Raji (cell line): ENCODE data around the gene ANAPC4.

Experiments used
- POLR2A ChIP-seq: IDR thresholded peaks from 2 replicates; pipeline ENCODE4 v1.6.1; 2011; ENCODE audit warnings: low read depth, low read length, control low read depth; ENCODE audit not compliant: insufficient read depth

The ANAPC4 gene

GRCh38 chr4:25367877-25368276 is 9.2 kb upstream of the ANAPC4 start:
- TF ChIP-seq POLR2A, result no peak

DNA sequence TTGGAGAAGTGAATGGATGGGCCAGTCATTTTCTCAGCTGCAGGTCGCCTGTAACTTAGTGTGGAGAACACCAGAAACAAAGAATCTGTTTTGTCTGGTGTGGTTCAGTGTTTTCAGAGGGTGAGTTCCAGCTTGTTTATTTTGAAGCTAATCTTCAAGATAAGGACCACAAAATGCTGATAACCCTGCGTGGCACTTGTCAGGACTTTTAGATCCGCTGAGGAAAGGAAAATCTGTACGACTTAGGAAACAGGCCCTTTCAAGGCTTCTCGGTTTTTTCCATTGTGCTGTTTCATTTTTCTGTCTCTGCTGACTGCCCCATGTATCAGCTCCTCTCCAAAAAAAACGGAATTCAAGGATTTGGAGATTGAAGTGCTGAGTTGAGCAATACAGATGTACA is 8.7 kb upstream of the ANAPC4 start:
- TF ChIP-seq POLR2A, result no peak

GRCh38 chr4:25370242-25370641 is 6.8 kb upstream of the ANAPC4 start:
- TF ChIP-seq POLR2A, result no peak

- TF ChIP-seq POLR2A, result no peak
These were observed 741 bp downstream of the ANAPC4 start for GRCh38 chr4:25377572-25378436.

DNA sequence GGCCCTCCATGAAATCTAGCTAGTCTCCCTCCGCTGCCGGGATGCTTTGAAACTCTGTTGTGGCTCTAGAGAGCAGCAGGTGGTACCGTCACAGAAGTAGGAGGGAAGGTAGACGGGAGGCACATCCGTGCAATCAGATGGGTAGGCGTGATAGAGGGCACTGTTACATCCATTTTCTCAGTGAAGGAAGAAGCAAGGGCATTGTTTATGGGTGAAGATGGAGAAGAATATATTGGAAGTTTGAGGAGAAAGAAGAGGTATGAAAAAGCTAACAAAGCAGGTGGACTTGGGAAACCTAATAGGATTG is 1.3 kb downstream of the ANAPC4 start:
- TF ChIP-seq POLR2A, result no peak

- TF ChIP-seq POLR2A, result no peak
These were observed 2.5 kb downstream of the ANAPC4 start for GRCh38 chr4:25379591-25379990.

DNA sequence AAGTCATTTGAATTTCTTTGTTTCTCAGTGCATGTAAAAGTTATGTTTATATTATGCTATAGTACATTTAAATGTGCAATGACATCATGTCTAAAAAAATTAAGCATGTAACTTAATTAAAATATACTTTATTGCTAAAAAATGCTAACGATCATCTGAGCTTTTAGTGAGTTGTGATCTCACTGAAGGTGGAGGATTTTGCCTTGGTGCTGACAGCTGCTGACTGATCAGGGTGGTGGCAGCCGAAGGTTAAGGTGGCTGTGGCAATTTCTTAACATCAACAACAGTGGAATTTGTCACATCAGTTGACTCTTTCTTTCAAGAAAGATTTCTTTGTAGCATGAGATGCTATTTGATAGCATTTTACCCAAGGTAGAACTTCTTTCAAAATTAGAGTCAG is 6.6 kb downstream of the ANAPC4 start:
- TF ChIP-seq POLR2A, result no peak

DNA sequence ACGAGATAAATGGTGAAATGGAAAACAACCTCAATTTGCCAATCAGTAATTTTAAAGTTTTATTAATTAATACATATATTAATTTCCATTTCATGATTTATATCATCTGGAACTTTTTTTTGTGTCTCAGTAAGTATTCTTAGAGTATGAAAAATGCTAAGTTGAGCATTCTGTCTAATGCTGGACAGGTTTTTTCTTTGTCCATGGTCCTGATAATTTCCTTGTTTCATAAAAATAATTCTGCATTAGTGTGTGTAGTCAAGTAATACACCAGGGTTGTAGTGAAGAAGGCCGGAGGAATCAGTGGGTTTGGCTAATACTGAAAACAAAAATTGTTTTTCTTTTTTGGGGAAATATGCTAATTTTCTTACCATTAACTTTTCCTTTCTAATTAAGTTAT is 9.9 kb downstream of the ANAPC4 start:
- TF ChIP-seq POLR2A, result no peak

DNA sequence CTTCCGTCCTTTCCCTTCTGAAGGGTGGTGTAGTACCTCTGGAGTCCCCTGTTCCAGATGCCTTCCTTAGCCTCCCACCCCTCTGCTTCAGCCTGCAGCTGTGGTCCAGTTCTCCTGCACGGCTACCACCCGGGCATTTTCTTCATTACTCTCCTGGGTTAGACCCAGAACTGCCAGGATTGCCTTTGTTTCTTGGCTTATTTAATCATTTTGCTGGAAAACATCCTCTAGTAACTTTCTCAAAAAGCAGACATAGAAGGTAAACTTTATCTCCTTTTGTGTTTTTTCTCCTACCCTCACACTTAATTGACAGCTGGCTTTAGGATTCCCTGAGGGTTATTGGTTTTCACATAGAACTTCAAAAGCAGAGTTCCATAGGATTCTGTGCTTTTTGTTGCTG is 20.2 kb downstream of the ANAPC4 start:
- no peak for TF ChIP-seq POLR2A

DNA sequence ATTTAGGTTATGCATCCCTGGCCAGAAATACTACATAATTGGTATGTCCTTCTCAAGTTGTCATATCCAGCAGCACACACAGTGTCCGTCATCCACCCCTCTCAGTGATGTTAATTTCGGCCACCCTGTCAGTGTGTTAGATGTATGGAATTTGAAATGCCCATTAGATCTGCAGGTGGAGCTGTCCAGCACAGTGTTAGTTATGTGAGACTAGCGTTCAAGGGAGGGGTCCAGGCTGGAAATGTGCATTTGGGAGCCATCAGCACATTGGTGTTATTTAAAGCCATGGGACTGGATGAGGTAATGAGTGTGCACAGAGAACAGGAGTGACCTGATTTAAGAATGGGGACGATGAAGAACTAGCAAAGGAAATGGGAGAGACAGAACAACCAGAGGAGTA is 22.4 kb downstream of the ANAPC4 start:
- no peak for TF ChIP-seq POLR2A

DNA sequence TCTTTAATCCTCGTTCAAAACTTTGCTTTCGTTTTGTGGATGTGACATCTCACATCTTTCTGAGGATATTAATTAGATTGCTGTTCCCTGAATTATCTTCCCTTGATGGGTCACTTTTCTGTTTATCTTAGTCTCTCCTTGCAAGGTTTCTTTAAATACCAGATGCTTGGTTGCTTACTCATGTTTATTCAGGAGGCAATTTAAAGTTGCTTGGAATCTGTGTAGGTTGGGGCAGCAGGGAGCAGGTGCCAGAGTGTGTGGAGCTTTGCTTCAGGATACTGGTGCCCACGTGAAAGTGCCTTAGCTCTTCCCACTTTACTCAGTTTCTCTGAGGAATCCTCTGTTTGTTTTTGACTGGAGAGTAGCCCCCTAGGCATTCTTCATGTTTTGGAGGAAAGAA is 24.0 kb downstream of the ANAPC4 start:
- no peak for TF ChIP-seq POLR2A

DNA sequence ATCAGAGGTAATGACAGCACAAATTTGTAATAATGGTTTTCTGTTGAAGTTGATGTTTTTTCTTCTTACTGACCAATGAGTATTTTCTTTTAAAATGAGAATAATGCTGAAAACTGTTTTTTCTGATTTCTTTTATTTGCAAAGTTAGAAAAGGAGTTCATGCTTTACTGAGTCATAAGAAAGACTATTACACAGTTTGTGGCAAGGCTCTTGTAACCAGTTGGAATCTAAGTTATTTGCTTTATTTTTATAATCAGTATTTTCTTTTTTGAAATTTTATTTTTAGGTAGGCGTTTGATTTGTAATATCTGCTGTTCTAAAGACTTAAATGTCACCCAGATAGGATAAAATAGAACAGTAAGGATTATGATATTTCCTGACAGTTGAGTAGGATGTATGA is 25.5 kb downstream of the ANAPC4 start:
- no peak for TF ChIP-seq POLR2A

DNA sequence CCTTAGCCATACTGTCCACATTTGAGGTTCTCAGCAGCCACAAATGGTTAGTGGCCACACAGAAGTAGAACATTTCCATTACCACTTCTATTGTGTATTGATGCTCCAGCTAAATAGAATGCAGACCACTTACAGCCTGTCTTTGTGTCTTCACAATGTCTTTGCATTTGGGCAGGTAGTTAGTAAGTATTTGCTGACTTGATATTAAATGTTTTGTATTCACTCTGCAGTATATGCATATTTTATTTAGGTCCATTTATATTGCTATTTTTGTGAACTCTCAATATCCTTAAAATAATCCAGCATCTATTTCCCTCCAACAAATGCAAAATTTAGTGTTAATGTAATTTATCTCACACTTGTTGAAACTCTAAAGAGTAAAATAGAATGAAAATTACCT is 26.6 kb downstream of the ANAPC4 start:
- TF ChIP-seq POLR2A, result no peak

- no peak for TF ChIP-seq POLR2A
These were observed 28.4 kb downstream of the ANAPC4 start for GRCh38 chr4:25405453-25405852.

DNA sequence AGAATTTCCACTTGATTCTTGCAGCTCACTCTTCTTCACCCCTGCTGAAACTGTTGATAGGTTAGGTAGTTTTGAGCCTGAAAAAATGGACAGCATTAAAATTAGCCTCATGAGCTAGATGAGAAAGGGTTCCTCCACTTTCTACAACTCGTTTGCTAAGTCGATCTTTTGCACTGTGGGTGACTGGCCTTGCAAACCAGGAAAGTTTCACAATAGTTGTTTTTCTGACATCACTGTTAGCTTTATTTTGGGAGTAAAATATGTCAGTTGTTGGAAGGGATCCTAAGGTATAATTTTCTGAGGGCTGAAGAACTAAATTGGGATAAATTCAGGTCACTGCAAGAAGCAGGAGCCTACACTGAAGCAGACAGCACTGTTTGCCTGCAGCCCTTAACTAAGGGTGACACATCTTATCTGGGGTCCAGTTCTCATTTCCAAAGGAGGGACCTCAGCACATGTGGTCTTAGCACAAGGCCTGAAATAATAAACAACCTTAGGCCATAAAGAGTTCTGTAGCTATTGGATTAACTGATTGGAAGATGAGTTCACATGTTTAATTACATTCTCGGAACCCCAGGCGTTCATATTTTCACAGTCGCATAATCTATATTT is 29.1 kb downstream of the ANAPC4 start:
- no peak for TF ChIP-seq POLR2A

GRCh38 chr4:25410820-25411529 is 33.9 kb downstream of the ANAPC4 start:
- no peak for TF ChIP-seq POLR2A
